ENCODE results near the gene MRPL10. TPM values are rescaled to one million over a fixed set of nuclear protein-coding genes. Genes with fewer than 3 reads are reported as not detected.

The MRPL10 gene
- total RNA-seq, 1 experiment from 2014 or later: 63.8 TPM

DNA sequence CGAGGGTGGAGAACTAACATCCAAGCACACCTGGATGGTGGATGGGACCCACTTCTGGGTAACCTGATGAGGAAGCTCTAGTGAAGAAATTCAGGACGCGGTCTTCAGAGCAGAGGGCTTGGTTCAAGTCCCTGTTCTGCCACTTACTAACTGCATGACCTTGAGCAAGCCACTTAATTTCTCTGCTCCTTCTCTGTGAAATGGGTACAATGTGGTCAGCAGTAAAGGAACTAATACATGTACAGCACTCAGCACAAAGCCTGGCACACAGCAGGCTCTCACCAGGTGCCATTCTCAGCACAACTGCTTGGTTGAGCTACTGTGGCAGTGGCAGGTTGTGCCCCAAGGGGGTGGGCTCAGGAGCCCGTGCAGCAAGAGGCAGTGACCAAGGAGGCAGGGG lies 7.8 kb downstream of the MRPL10 start:
- Histone ChIP-seq H3F3A (ENCODE audit: insufficient read depth, low read depth) (peaks cover 38% of the 10 kb centered on the region), H3K4me1 (replicated peaks; ENCODE audit: insufficient read depth) (peaks cover 30% of the 10 kb centered on the region), H3K79me2 (ENCODE audit: low read depth) (peaks cover 25% of the 10 kb centered on the region), H3K36me3 (ENCODE audit: low read depth) (peaks cover 38% of the 10 kb centered on the region), H3K27ac (no peak overlapping the region), H3K9me2 (ENCODE audit: insufficient read depth) (no peaks in the 10 kb centered on the region), H3K4me3 (no peak overlapping the region), H4K20me1 (ENCODE audit: insufficient read depth) (no peaks in the 10 kb centered on the region; the same call in 1 of the 2 replicates), H3K9me3 (ENCODE audit: insufficient read depth, low read depth) (no peaks in the 10 kb centered on the region), H3K4me2 (no peak overlapping the region), H2AFZ (no peak overlapping the region), H3K27me3 (ENCODE audit: insufficient read depth, low read depth) (no peaks in the 10 kb centered on the region)
- intact Hi-C loops (cut with micrococcal nuclease; ENCODE audit: unreplicated experiment): no loop called here
- POLR2A ChIA-PET (ENCODE audit: unreplicated experiment): no interaction called here
- no peak for DNase-seq
- TF ChIP-seq, protein P1, sequence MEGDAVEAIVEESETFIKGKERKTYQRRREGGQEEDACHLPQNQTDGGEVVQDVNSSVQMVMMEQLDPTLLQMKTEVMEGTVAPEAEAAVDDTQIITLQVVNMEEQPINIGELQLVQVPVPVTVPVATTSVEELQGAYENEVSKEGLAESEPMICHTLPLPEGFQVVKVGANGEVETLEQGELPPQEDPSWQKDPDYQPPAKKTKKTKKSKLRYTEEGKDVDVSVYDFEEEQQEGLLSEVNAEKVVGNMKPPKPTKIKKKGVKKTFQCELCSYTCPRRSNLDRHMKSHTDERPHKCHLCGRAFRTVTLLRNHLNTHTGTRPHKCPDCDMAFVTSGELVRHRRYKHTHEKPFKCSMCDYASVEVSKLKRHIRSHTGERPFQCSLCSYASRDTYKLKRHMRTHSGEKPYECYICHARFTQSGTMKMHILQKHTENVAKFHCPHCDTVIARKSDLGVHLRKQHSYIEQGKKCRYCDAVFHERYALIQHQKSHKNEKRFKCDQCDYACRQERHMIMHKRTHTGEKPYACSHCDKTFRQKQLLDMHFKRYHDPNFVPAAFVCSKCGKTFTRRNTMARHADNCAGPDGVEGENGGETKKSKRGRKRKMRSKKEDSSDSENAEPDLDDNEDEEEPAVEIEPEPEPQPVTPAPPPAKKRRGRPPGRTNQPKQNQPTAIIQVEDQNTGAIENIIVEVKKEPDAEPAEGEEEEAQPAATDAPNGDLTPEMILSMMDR (conservative IDR thresholded peaks at IDR 0.05): no peak
- no peak for TF ChIP-seq EZH2 (IDR thresholded peaks at IDR 0.05; ENCODE audit: low read depth)
- BruUV-seq (replicated peaks): no TSS peak
- CTCF ChIA-PET: no interaction called here

DNA sequence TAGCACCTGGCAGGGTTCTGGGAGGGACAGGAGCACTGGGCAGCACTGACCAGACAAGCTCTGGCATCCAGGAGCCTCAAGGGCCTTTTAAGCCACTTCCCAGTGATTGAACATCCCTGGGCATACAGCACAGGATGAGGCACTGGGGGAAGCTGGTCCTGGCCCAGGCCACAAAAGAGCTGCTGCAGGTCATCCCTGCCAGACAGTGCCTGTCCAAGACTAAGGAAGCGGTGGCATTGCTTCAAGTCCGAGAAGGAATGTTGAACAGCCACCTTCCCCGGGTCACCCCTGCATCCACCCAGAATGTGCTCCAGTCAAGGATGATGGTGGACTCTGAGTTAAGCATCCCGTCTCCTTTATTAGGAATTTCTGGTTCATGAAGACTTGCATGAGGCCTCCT lies 8.6 kb downstream of the MRPL10 start:
- Histone ChIP-seq H3K4me2 (peak overlapping the region; percentile 91), H3K4me3 (no peak overlapping the region), H4K20me1 (ENCODE audit: insufficient read depth) (no peaks in the 10 kb centered on the region; the same call in 1 of the 2 replicates), H3K36me3 (ENCODE audit: low read depth) (peaks cover 39% of the 10 kb centered on the region), H3K79me2 (ENCODE audit: low read depth) (peaks cover 24% of the 10 kb centered on the region), H2AFZ (no peak overlapping the region), H3K27me3 (ENCODE audit: insufficient read depth, low read depth) (no peaks in the 10 kb centered on the region), H3F3A (ENCODE audit: insufficient read depth, low read depth) (peaks cover 38% of the 10 kb centered on the region), H3K9me2 (ENCODE audit: insufficient read depth) (no peaks in the 10 kb centered on the region), H3K27ac (peak overlapping the region; percentile 79; the same call in 1 of the 2 replicates), H3K4me1 (replicated peaks; ENCODE audit: insufficient read depth) (peaks cover 30% of the 10 kb centered on the region), H3K9me3 (ENCODE audit: insufficient read depth, low read depth) (no peaks in the 10 kb centered on the region)
- CTCF ChIA-PET: interaction anchor here (0.5 kb wide), 1 partner anchor 89 kb away, joined by 3 read pairs; no protein-coding TSS in a partner anchor
- no peak for DNase-seq
- intact Hi-C loops (cut with micrococcal nuclease; ENCODE audit: unreplicated experiment): no loop called here
- POLR2A ChIA-PET (ENCODE audit: unreplicated experiment): no interaction called here
- no TSS peak for BruUV-seq (replicated peaks)
- TF ChIP-seq, protein P1 (conservative IDR thresholded peaks at IDR 0.05): no peak
- TF ChIP-seq EZH2 (IDR thresholded peaks at IDR 0.05; ENCODE audit: low read depth): no peak

DNA sequence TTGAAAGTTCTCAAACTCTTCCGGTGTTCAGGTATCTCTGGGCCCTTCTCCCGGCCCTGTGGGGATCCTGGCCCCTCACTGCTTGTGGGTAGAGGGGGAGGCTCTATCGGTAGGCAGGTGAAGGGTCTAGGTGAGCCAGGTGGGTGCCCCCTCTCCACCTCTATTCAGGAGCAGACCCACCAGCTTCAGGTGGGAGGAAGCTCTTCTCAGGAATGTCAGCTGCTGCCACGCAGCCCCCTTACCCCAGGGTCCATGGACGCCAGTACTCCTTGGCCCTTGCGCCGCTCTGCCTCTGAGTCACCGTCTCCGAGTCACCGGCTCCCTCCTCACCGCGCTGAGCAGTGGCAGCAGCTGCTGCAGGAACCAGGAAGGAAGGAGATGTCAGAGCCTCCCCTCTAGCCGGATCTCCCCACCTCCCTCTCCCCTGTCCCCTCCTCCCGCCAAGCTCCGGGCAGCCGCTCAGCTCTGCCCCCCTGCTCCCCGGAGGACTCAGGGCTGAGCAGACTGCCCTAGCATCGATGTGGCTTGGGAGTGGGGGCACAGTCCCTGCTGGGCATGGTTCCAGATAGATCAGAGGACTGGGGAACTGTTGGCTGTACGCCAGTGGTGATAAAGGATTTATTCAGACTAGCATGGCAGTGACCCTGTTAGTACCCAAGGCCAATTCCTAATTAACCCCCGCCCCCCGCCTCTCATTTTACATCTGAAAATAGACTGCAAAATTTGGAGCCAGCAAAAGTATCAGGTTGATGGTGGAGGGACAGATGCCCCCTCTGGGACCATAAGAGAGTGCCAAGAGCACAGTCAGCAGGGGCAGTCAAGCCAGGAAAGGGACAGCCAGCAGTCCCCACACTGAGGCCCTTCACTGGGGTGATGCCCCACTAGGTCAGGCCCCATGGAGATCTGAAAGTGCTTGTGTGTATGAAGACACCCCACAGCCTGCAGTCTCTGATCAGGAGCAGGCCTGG lies 9.6 kb downstream of the MRPL10 start, which contains the start of gene OSBPL7:
OSBPL7 (minus strand) TSS at position 371 of the 968 bp plus-strand sequence. CDS start 1,516 bp downstream, outside the sequence.
- intact Hi-C loops (cut with micrococcal nuclease; ENCODE audit: unreplicated experiment): loop anchor here (2.0 kb wide), 1 partner anchor 23 kb away; no protein-coding TSS in a partner anchor
- TF ChIP-seq, protein P1 (conservative IDR thresholded peaks at IDR 0.05): no peak; the same call in 1 of the 2 replicates
- TF ChIP-seq EZH2 (IDR thresholded peaks at IDR 0.05; ENCODE audit: low read depth): no peak
- no peaks in the 10 kb centered on the region for H3K27me3 ChIP-seq (ENCODE audit: insufficient read depth, low read depth)
- H3K4me1 ChIP-seq (replicated peaks; ENCODE audit: insufficient read depth): peaks cover 30% of the 10 kb centered on the region
- peak within 1 kb of the TSS; percentile 79 for H3K27ac ChIP-seq
- H3K4me3 ChIP-seq: peak within 1 kb of the TSS; percentile 90
- H3F3A ChIP-seq (ENCODE audit: insufficient read depth, low read depth): peaks cover 38% of the 10 kb centered on the region
- no TSS peak for BruUV-seq (replicated peaks)
- no peaks in the 10 kb centered on the region for H3K9me2 ChIP-seq (ENCODE audit: insufficient read depth)
- ChIA-PET CTCF (interaction anchor here (0.5 to 0.6 kb wide), 3 partner anchors 10 to 206 kb away, joined by 3 to 5 read pairs (median 3); partner anchors contain the start of genes LRRC46 and MRPL10), POLR2A (ENCODE audit: unreplicated experiment) (interaction anchor here (0.6 to 1.0 kb wide), 3 partner anchors 10 to 1151 kb away, joined by 3 to 9 read pairs (median 5); partner anchors contain the start of genes ATP5MC1, LRRC46 and MRPL10)
- DNase-seq: peak; percentile 81 to 90
- peak within 1 kb of the TSS; percentile 91 for H3K4me2 ChIP-seq
- H4K20me1 ChIP-seq (ENCODE audit: insufficient read depth): no peaks in the 10 kb centered on the region; the same call in 1 of the 2 replicates
- H3K79me2 ChIP-seq (ENCODE audit: low read depth): peaks cover 24% of the 10 kb centered on the region
- peaks cover 36% of the 10 kb centered on the region for H3K36me3 ChIP-seq (ENCODE audit: low read depth)
- no peaks in the 10 kb centered on the region for H3K9me3 ChIP-seq (ENCODE audit: insufficient read depth, low read depth)
- peak within 1 kb of the TSS; percentile 66 for H2AFZ ChIP-seq

Measured in PC-9 (cell line).